Brain pericyte (primary cell): ENCODE measurements around the gene SLX9.
"Not testable (repeated sequence)": the region's sequence is repeated elsewhere in the genome, so short reads cannot be mapped to it uniquely, and the experiment has no call there.

ENCODE experiments used
- DNase-seq: peaks from one replicate; pipeline ENCODE4 v3.0.0-alpha.2; 2012; ENCODE audit warnings: low read depth, low spot score

SLX9 gene

GRCh38 chr21:44914176-44914874, 25.5 kb upstream of the SLX9 start:
- DNase-seq, result no peak

GRCh38 chr21:44916965-44917364, 22.9 kb upstream of the SLX9 start:
- no peak for DNase-seq

- no peak for DNase-seq
Measured at GRCh38 chr21:44917446-44918106, 22.3 kb upstream of the SLX9 start.

GRCh38 chr21:44918107-44918470, 21.7 kb upstream of the SLX9 start:
- no peak for DNase-seq

- DNase-seq, result no peak
Measured at GRCh38 chr21:44918581-44919033, 21.2 kb upstream of the SLX9 start.

GRCh38 chr21:44919111-44919912, 20.5 kb upstream of the SLX9 start:
- DNase-seq, result no peak

DNA sequence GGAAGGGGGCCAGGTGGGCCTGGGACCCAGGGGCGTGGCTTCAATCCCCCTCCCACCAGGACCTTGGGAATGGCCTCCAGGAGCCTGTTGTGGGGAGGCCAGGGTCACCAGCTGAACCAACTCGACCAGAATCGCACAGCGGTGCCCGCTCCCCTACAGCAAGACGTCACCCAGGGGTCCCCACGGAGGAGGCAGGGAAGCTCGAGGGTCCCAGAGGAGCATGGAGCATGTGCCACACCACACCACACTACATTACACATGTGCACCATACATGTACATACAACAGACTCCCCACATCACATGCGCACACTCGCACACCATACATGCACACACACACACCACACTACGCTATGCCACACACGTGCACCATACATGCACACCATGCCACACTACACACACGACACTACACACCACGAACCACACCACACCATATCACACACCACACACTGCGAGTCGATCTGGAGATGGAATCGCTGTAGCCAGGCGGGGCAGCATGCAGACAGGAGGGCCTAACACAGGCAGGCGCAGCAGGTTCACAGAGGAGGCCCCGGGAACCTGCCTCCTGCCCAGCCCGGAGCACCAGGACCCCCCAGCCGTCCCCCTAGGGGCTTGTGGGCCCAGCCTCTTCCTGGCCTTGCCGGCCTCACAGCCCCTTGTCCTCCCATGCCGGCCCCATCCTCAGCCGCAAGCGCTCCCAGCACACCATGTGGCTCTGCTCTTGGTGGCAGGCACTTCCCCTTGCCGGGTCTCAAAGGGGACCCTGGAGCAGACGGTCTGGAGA, 19.7 kb upstream of the SLX9 start:
- DNase-seq, result no peak

- no peak for DNase-seq
Measured at GRCh38 chr21:44920694-44921604, 18.9 kb upstream of the SLX9 start, which contains the start of gene ITGB2. Gene ITGB2, minus strand, starts transcription at chr21:44920899. Its CDS starts 10,117 bp downstream, at chr21:44910782.

DNA sequence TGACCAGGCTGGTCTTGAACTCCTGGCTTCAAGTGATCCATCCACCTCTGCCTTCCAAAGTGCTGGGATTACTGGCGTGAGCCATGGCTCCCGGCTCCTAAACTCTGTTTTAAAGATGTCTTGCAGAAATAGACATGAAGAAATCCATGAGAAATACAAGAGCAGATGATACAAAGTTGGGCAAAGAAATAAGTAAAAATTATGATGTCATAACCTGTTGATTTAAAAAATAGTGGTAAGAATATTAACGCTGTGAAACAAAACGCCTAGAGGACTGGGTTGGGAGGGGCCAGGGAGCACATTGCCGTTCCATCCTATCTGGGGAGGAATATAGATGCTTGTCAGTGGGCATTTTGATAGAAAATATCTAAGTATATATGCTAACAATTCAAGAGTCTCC, 17.9 kb upstream of the SLX9 start:
- no peak for DNase-seq

- no peak for DNase-seq
Measured at GRCh38 chr21:44923480-44924084, 16.2 kb upstream of the SLX9 start.

DNA sequence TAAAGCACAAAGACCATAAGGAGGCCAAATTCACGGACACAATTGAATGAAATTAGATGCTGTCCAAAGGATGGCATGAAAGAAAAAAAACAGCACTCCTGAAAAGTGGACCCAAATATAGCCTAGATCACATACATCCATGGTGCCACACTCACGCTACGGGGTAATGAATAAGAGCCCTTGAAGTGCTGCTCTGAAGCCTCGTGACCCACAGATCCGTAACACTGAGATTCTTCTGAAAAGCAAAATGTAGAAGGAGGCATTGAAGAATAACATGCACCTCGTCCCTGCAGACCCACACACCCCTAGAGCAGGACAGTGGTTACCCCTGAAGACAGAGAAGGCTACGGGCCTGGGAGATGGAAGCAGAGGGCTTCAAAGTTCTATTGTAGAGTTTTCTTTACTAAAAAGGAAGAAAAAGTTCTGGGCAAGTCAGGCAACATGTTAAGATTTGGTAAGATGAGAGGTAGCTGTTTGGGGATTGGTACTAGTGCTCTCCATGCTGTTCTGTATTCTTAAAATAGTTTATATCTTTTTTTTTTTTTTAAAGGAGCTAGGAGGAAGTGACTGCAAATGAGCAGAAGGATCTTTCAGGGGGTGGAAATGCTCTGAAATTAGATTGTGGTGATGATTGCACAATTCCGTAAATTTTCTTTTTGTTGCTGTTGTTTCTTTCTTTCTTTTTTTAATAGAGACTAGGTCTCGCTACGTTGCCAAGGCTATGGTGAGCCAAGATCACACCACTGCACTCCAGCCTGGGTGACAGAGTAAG, 15.0 kb upstream of the SLX9 start:
- no peak for DNase-seq

DNA sequence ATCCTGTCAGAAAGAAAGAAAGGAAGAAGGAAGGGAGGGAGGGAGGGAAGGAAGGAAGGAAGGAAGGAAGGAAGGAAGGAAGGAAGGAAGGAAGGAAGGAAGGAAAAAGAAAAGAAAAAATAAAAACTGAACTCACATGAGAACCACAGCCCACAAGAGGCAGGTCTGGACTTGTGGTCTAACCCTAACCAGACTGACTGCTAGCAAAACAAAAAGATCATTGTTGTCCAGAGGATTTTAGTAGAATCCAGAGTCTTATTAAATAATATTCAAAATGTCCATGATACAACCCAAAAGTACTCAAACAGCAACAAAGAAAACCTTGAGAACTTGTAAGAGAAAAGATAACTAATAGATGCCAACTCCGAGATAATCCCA, 14.5 kb upstream of the SLX9 start:
- no peak for DNase-seq

- DNase-seq, result no peak
Measured at GRCh38 chr21:44926331-44927101, 13.3 kb upstream of the SLX9 start.

DNA sequence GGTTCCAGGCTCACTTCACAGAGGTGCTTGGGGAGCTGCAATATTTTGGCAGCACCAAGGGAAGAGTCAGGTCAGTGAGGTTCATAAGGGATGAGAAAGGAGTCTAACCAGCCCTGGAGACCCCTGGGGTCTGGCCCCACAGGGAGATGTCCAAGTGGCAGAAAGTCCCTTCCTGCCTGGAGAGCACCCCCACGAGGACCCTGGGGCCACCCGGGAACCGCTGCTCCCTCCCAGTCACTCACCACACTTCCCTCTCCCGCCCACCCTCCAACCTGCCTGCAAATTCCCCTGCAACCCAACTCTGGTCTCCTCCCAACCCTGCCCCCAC, 12.6 kb upstream of the SLX9 start:
- no peak for DNase-seq

DNA sequence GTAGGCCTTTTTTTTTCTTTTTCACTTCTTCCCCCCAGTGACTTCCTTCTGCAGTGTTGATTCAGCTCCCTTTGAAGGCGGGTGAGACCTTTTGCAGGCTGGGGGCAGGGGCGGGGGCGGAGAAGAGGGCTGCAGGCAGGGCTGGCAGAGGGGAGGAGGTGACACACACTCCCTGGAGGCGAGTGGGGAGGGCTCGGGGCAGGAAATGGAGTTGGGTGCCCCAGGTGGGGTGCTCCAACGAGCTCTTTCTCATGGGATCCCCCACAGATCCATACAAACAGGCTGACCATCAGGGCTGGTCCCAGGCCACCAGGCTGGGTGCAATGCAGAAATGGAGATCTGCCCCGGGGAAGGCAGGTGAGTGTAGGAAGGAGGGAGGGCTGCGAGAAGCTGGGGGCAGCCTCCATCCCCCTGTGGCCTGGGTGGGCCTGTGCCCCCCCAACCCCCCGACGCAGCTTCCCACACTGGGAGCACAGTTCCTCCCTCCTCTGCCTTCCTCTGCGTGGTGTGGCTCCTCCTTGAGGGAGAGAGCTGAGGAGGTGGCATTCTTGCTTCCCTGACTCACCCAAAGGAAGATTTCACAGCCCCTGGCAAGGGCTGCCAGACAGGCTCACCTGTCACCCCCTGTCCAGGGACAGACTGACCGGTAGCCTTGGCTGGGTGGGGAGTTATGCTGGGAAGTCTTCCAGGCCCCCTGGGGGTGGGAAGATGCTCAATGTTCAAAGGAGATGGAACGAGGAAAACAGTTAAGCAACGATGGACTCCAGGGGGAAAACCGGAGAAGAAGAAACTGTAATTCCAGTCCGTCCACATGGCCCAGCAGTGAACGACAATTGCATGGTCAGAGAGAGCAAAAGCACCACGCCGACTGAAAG, 12.0 kb upstream of the SLX9 start:
- DNase-seq, result no peak

DNA sequence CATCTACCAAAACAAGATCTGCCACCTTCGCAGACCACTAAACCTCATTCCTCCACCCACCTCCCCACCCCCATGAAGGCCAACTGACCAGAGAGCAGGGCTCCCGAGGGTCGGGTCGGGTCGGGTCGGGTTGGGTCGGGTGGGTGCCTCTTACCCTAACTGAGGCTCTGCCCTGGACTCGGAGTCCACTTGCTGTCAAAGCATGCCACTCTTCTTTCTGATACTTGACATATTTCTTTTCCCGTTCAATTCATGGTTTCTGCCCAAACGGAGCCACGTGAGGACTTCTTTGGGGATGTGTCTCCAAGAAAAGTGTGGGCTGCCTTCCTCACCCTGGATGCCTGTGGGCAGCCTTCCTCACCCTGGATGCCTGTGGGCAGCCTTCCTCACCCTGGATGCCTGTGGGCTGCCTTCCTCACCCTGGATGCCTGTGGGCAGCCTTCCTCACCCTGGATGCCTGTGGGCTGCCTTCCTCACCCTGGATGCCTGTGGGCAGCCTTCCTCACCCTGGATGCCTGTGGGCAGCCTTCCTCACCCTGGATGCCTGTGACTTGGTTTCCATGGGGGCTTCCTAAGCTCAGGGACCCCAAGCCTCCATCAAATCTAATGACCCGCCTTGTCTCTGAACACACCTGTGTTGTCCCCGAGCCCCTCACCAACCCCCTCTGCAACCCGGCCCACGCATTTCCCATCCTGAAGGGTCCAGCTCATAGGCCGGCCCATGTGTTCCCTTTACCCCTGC, 11.2 kb upstream of the SLX9 start:
- not testable (repeated sequence) for DNase-seq

- DNase-seq, result no peak
Measured at GRCh38 chr21:44929242-44929798, 10.5 kb upstream of the SLX9 start.
